Measurements from ENCODE around the gene CTIF.

GRCh38 chr18:48673456-48673852 is 134.6 kb downstream of the CTIF start:
- TF ChIP-seq CTCF (IDR thresholded peaks at IDR 0.05; ENCODE audit: insufficient read depth, low read length, poor library complexity, severe bottlenecking) (no peak), EZH2phosphoT487 (conservative IDR thresholded peaks at IDR 0.05; ENCODE audit: low read length) (no peak)
